H9 (cell line): Measurements from ENCODE around the gene ZNF724. TPM values are rescaled to one million over a fixed set of nuclear protein-coding genes. Genes with fewer than 3 reads are reported as not detected.
A peak's percentile ranks its signal among the peaks of the same experiment; 100 is the strongest.

Experiments used
- DNase-seq: peaks from one replicate; pipeline ENCODE4 v3.0.0-alpha.2; 2017
- H2AFZ ChIP-seq: one replicate; pipeline ENCODE4 v1.6.1; 2013; ENCODE audit warnings: mild to moderate bottlenecking, low read length, control low read depth, moderate library complexity
- H2AK5ac ChIP-seq: 2 replicates; pipeline ENCODE4 v1.6.1; 2013; ENCODE audit warnings: low read length, control low read depth, mixed read lengths; ENCODE audit not compliant: insufficient read length
- H2BK120ac ChIP-seq: one replicate; pipeline ENCODE4 v1.6.1; 2013; ENCODE audit warnings: low read depth, mild to moderate bottlenecking, low read length, control low read depth, inconsistent platforms; ENCODE audit not compliant: poor library complexity, severe bottlenecking
- H2BK12ac ChIP-seq: 2 replicates; pipeline ENCODE4 v1.6.1; 2013; ENCODE audit warnings: low read length, control low read depth, mixed read lengths, low read depth; ENCODE audit not compliant: insufficient read length
- H2BK15ac ChIP-seq: 2 replicates; pipeline ENCODE4 v1.6.1; 2013; ENCODE audit warnings: low read depth, low read length, control low read depth
- H2BK20ac ChIP-seq: one replicate; pipeline ENCODE4 v1.6.1; 2013; ENCODE audit warnings: low read depth, mild to moderate bottlenecking, low read length, control low read depth, inconsistent platforms; ENCODE audit not compliant: poor library complexity, severe bottlenecking
- H2BK5ac ChIP-seq: 2 replicates; pipeline ENCODE4 v1.6.1; 2013; ENCODE audit warnings: low read length, control low read depth, mixed read lengths; ENCODE audit not compliant: insufficient read length
- H3K14ac ChIP-seq: 2 replicates; pipeline ENCODE4 v1.6.1; 2013; ENCODE audit warnings: low read length, control low read depth; ENCODE audit not compliant: insufficient read depth
- H3K18ac ChIP-seq: 2 replicates; pipeline ENCODE4 v1.6.1; 2013; ENCODE audit warnings: low read depth, mild to moderate bottlenecking, mixed read lengths, low read length, control low read depth; ENCODE audit not compliant: insufficient read length
- H3K23ac ChIP-seq: 2 replicates; pipeline ENCODE4 v1.6.1; 2013; ENCODE audit warnings: low read length, control low read depth, mixed read lengths, low read depth; ENCODE audit not compliant: insufficient read length
- H3K23me2 ChIP-seq: 2 replicates; pipeline ENCODE4 v1.6.1; 2013; ENCODE audit warnings: low read depth, mild to moderate bottlenecking, mixed read lengths, low read length, control low read depth; ENCODE audit not compliant: insufficient read length, poor library complexity, severe bottlenecking
- H3K27ac ChIP-seq: 2 replicates; pipeline ENCODE4 v1.5.1; 2013; ENCODE audit warnings: low read length, control low read depth, mixed read lengths, low read depth; ENCODE audit not compliant: insufficient read length
- H3K27me3 ChIP-seq: 2 replicates; pipeline ENCODE4 v1.6.1; 2013; ENCODE audit warnings: low read length, control low read depth, inconsistent platforms; ENCODE audit not compliant: insufficient read depth
- H3K4ac ChIP-seq: 2 replicates; pipeline ENCODE4 v1.6.1; 2013; ENCODE audit warnings: low read depth, mild to moderate bottlenecking, control low read depth, inconsistent platforms, low read length, moderate library complexity
- H3K4me1 ChIP-seq: 2 replicates; pipeline ENCODE4 v1.6.1; 2013; ENCODE audit warnings: low read length, control low read depth, inconsistent platforms; ENCODE audit not compliant: insufficient read depth
- H3K4me2 ChIP-seq: 2 replicates; pipeline ENCODE4 v1.6.1; 2013; ENCODE audit warnings: low read length, control low read depth, mixed read lengths; ENCODE audit not compliant: insufficient read length, insufficient read depth
- H3K56ac ChIP-seq: 2 replicates; pipeline ENCODE4 v1.6.1; 2013; ENCODE audit warnings: low read depth, mild to moderate bottlenecking, mixed read lengths, low read length, control low read depth; ENCODE audit not compliant: insufficient read length
- H3K79me1 ChIP-seq: 2 replicates; pipeline ENCODE4 v1.6.1; 2013; ENCODE audit warnings: low read depth, mild to moderate bottlenecking, moderate library complexity, low read length, control low read depth, inconsistent platforms; ENCODE audit not compliant: insufficient read depth, poor library complexity, severe bottlenecking
- H3K79me2 ChIP-seq: 2 replicates; pipeline ENCODE4 v1.6.1; 2013; ENCODE audit warnings: low read length, control low read depth, inconsistent platforms; ENCODE audit not compliant: insufficient read depth
- H3K9ac ChIP-seq: 2 replicates; pipeline ENCODE4 v1.6.1; 2013; ENCODE audit warnings: low read length, control low read depth, mixed read lengths; ENCODE audit not compliant: insufficient read length; ENCODE audit errors: extremely low read depth
- H3K9me3 ChIP-seq: one replicate; pipeline ENCODE4 v1.6.1; 2013; ENCODE audit warnings: low read depth, low read length, inconsistent platforms; ENCODE audit not compliant: control insufficient read depth
- H3T11ph ChIP-seq: one replicate; pipeline ENCODE4 v1.6.1; 2013; ENCODE audit warnings: mild to moderate bottlenecking, low read length, control low read depth, inconsistent platforms
- H4K20me1 ChIP-seq: one replicate; pipeline ENCODE4 v1.6.1; 2013; ENCODE audit not compliant: control insufficient read depth, insufficient read length, insufficient read depth
- H4K5ac ChIP-seq: 2 replicates; pipeline ENCODE4 v1.6.1; 2013; ENCODE audit warnings: low read depth, mild to moderate bottlenecking, mixed read lengths, low read length, control low read depth; ENCODE audit not compliant: insufficient read length
- H4K8ac ChIP-seq: replicated peaks from 2 replicates; pipeline ENCODE4 v1.6.1; 2013; ENCODE audit warnings: low read length, control low read depth, mixed read lengths, low read depth; ENCODE audit not compliant: insufficient read length
- H4K91ac ChIP-seq: 2 replicates; pipeline ENCODE4 v1.6.1; 2013; ENCODE audit warnings: low read depth, mild to moderate bottlenecking, moderate library complexity, mixed read lengths, low read length, control low read depth; ENCODE audit not compliant: insufficient read length
- H3K27ac Mint-ChIP-seq, 3 experiments: 2 replicates in 2 of 3; 3 replicates in 1 of 3; pipeline ENCODE4 v1.8.0; 2020 to 2021; ENCODE audit warnings: mixed read lengths in 3 of 3, mild to moderate bottlenecking in 1 of 3, moderate library complexity in 1 of 3
- H3K27me3 Mint-ChIP-seq: 2 replicates; pipeline ENCODE4 v1.8.0; 2021; ENCODE audit warnings: low read depth, mild to moderate bottlenecking, moderate library complexity, mixed read lengths
- H3K36me3 Mint-ChIP-seq, 3 experiments: 2 replicates in 2 of 3; 3 replicates in 1 of 3; pipeline ENCODE4 v1.8.0; 2020 to 2021; ENCODE audit warnings: low read depth in 3 of 3, mixed read lengths in 3 of 3; ENCODE audit not compliant: insufficient read depth in 1 of 3
- H3K4me1 Mint-ChIP-seq, 2 experiments: 2 replicates each; pipeline ENCODE4 v1.8.0; 2020; ENCODE audit warnings: mixed read lengths in 2 of 2
- H3K4me3 Mint-ChIP-seq, 2 experiments: 2 replicates in 1 of 2; 3 replicates in 1 of 2; pipeline ENCODE4 v1.8.0; 2020 to 2021; ENCODE audit warnings: mild to moderate bottlenecking in 2 of 2, mixed read lengths in 2 of 2, moderate library complexity in 1 of 2
- H3K9me3 Mint-ChIP-seq, 2 experiments: 2 replicates in 1 of 2; 3 replicates in 1 of 2; pipeline ENCODE4 v1.8.0; 2020; ENCODE audit warnings: mild to moderate bottlenecking in 2 of 2, mixed read lengths in 2 of 2, moderate library complexity in 1 of 2
- WGBS: extraction: QIAGEN DNeasy Blood & Tissue Kit; methylation state at CpG from one replicate; pipeline ENCODE4 v1.1.7; 2013; ENCODE audit warnings: missing lambda C conversion rate, low lambda C conversion rate, mixed read lengths; ENCODE audit not compliant: insufficient read length; ENCODE audit errors: extremely low coverage; 5-methylcytosine and 5-hydroxymethylcytosine counted together
- total RNA-seq: library from RNA; stranded (reverse); gene quantifications from 2 replicates; pipeline ENCODE4 v1.2.1, GENCODE V29; 2021
- TF ChIP-seq, protein P1 (sequence below): fragments of 200-600 bp; sonication (generic); conservative IDR thresholded peaks from 3 replicates; pipeline ENCODE4 v1.8.0; 2021; ENCODE audit warnings: antibody characterized with exemption, mild to moderate bottlenecking

The ZNF724 gene
- total RNA-seq, 1 experiment from 2014 or later: 56.7 TPM

DNA sequence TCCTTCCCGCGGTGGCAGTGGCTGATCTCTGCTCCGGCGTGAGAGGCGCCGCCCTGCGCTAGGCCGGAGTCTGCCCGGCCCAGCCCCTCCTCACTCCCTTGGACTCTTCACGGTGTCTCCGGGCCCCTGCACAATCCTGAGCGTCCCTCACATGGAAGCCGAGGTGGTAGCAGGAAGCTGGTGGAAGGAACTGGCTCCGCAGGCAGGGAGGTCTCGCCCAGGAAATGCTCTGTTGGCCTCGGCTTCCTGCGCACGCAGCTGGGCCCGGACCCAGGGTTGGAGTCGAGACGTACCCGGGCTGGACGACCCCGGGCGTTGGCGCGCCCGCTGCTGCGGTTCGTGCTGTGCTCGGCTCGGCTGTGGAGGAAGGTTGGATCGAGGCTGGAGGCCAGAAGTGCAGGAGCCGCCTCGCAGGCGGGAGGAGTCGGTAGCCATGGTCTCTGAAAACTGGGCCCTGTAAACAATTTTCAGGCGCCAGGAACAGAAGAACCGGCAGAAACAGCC, 46.3 kb downstream of the ZNF724 start:
- H3T11ph ChIP-seq: no peak overlapping the region
- no peaks in the 10 kb centered on the region for H3K27me3 ChIP-seq
- TF ChIP-seq, protein P1, sequence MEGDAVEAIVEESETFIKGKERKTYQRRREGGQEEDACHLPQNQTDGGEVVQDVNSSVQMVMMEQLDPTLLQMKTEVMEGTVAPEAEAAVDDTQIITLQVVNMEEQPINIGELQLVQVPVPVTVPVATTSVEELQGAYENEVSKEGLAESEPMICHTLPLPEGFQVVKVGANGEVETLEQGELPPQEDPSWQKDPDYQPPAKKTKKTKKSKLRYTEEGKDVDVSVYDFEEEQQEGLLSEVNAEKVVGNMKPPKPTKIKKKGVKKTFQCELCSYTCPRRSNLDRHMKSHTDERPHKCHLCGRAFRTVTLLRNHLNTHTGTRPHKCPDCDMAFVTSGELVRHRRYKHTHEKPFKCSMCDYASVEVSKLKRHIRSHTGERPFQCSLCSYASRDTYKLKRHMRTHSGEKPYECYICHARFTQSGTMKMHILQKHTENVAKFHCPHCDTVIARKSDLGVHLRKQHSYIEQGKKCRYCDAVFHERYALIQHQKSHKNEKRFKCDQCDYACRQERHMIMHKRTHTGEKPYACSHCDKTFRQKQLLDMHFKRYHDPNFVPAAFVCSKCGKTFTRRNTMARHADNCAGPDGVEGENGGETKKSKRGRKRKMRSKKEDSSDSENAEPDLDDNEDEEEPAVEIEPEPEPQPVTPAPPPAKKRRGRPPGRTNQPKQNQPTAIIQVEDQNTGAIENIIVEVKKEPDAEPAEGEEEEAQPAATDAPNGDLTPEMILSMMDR: no peak
- H3K14ac ChIP-seq: peak overlapping the region; percentile 10; the same call in 1 of the 2 replicates
- H2BK120ac ChIP-seq: no peak overlapping the region
- H4K5ac ChIP-seq: no peak overlapping the region
- H3K4ac ChIP-seq: no peak overlapping the region
- no peak overlapping the region for H2BK15ac ChIP-seq
- no peaks in the 10 kb centered on the region for H3K23me2 ChIP-seq
- H3K18ac ChIP-seq: peak overlapping the region; percentile 79
- Mint-ChIP-seq H3K4me3 (no peak overlapping the region), H3K27ac (no peak overlapping the region), H3K36me3 (peaks cover 0 to 2% (median 2%) of the 10 kb centered on the region in 3 experiments; a peak in 3 of 7 replicates), H3K27me3 (no peaks in the 10 kb centered on the region), H3K4me1 (no peaks in the 10 kb centered on the region), H3K9me3 (peaks cover 21 to 68% of the 10 kb centered on the region in 2 experiments)
- H3K56ac ChIP-seq: no peak overlapping the region
- no peak overlapping the region for H2BK5ac ChIP-seq
- no peaks in the 10 kb centered on the region for H4K20me1 ChIP-seq
- no peaks in the 10 kb centered on the region for H3K79me2 ChIP-seq
- no peak overlapping the region for H3K27ac ChIP-seq
- H3K79me1 ChIP-seq: no peaks in the 10 kb centered on the region
- no peak overlapping the region for H2BK20ac ChIP-seq
- H2AFZ ChIP-seq: no peak overlapping the region
- no peak overlapping the region for H3K23ac ChIP-seq
- H4K8ac ChIP-seq: no peak overlapping the region
- H3K4me1 ChIP-seq: no peaks in the 10 kb centered on the region
- peak; percentile 32 for DNase-seq
- no peak overlapping the region for H4K91ac ChIP-seq
- no peaks in the 10 kb centered on the region for H3K9me3 ChIP-seq
- no peak overlapping the region for H2AK5ac ChIP-seq
- no CpG with 5 or more reads among the region's 39 CpGs for WGBS
- no peak overlapping the region for H2BK12ac ChIP-seq
- H3K4me2 ChIP-seq: no peak overlapping the region
- H3K9ac ChIP-seq: no peak overlapping the region
